ENCODE measurements around the gene TRPV4.

TRPV4 gene

GRCh38 chr12:109845824-109846205 lies 12.6 kb upstream of the TRPV4 start:
- H3K4me3 ChIP-seq (ENCODE audit: low read depth, low read length) = no peak overlapping the region
- H3K27ac ChIP-seq (ENCODE audit: extremely low read depth, low read depth, low read length) = no peak overlapping the region
- ChIA-PET CTCF (interaction anchor here (0.6 to 4.7 kb wide), 41 partner anchors 8 to 1326 kb away, joined by 3 to 131 read pairs (median 5); no protein-coding TSS in a partner anchor), POLR2A (interaction anchor here (1.0 kb wide), 1 partner anchor 10 kb away, joined by 5 read pairs; no protein-coding TSS in a partner anchor)
- H3K36me3 ChIP-seq (ENCODE audit: control insufficient read depth in 2 of 2, insufficient read depth in 1 of 2, low read length in 2 of 2) = no peaks in the 10 kb centered on the region; a peak in 1 of 3 replicates
- TF ChIP-seq ZBTB20 (tag by site-specific recombination; IDR thresholded peaks at IDR 0.05) = 0 out of 2 replicates have a peak, but pooled peaks have one; percentile 4
- no peak for TF ChIP-seq PRDM6 (tag by site-specific recombination; IDR thresholded peaks at IDR 0.05)
- TF ChIP-seq ZNF830 (tag by site-specific recombination; IDR thresholded peaks at IDR 0.05; ENCODE audit: low read depth) = no peak
- TF ChIP-seq ZBTB11 (tag by site-specific recombination; conservative IDR thresholded peaks at IDR 0.05; ENCODE audit: low read depth) = no peak
- TF ChIP-seq ATF2 (tag by site-specific recombination; IDR thresholded peaks at IDR 0.05; ENCODE audit: low read depth) = no peak
- no peak for TF ChIP-seq ZNF548 (tag by site-specific recombination; IDR thresholded peaks at IDR 0.05)
- TF ChIP-seq ZNF24 (tag by site-specific recombination; IDR thresholded peaks at IDR 0.05) = 0 out of 2 replicates have a peak, but pooled peaks have one; percentile 3
- TF ChIP-seq ZNF571 (tag by site-specific recombination; IDR thresholded peaks at IDR 0.05) = no peak
- TF ChIP-seq ZNF747 (tag by site-specific recombination; IDR thresholded peaks at IDR 0.05) = no peak
- TF ChIP-seq ZNF624 (tag by site-specific recombination; IDR thresholded peaks at IDR 0.05) = no peak
- TF ChIP-seq INSM2 (tag by site-specific recombination; IDR thresholded peaks at IDR 0.05) = no peak
- TF ChIP-seq ZNF350 (tag by site-specific recombination; IDR thresholded peaks at IDR 0.05) = no peak
- no peaks in the 10 kb centered on the region for H3K9me3 ChIP-seq (ENCODE audit: control insufficient read depth, insufficient read depth, low read depth, low read length)
- H3K4me1 ChIP-seq (ENCODE audit: control insufficient read depth, insufficient read depth, low read length) = no peaks in the 10 kb centered on the region

GRCh38 chr12:109844983-109845823 lies 12.0 kb upstream of the TRPV4 start:
- POLR2A ChIA-PET = interaction anchor here (0.7 to 1.0 kb wide), 2 partner anchors 10 to 49 kb away, joined by 3 to 5 read pairs; no protein-coding TSS in a partner anchor
- CTCF ChIA-PET = interaction anchor here (0.5 to 4.7 kb wide), 43 partner anchors 9 to 780 kb away, joined by 3 to 131 read pairs (median 4); no protein-coding TSS in a partner anchor
- Histone ChIP-seq H3K4me1 (ENCODE audit: control insufficient read depth, insufficient read depth, low read length) (no peaks in the 10 kb centered on the region), H3K36me3 (ENCODE audit: control insufficient read depth in 2 of 2, insufficient read depth in 1 of 2, low read length in 2 of 2) (no peaks in the 10 kb centered on the region; a peak in 1 of 3 replicates), H3K27ac (ENCODE audit: extremely low read depth, low read depth, low read length) (no peak overlapping the region), H3K4me3 (ENCODE audit: low read depth, low read length) (peak overlapping the region; percentile 23; the same call in 1 of the 2 replicates), H3K9me3 (ENCODE audit: control insufficient read depth, insufficient read depth, low read depth, low read length) (no peaks in the 10 kb centered on the region)
- 0 out of 2 replicates have a peak, but pooled peaks have one; percentile 32 for TF ChIP-seq PBX3 (CRISPR knock-in tag; IDR thresholded peaks at IDR 0.05)
- peak; percentile 61; the same call in 1 of the 2 replicates for TF ChIP-seq ZNF2 (tag by site-specific recombination; IDR thresholded peaks at IDR 0.05)
- TF ChIP-seq ZBTB6 (tag by site-specific recombination; IDR thresholded peaks at IDR 0.05) = peak; percentile 67; the same call in 1 of the 2 replicates
- TF ChIP-seq MEIS1 (CRISPR knock-in tag; IDR thresholded peaks at IDR 0.05; ENCODE audit: borderline replicate concordance) = no peak
- 0 out of 2 replicates have a peak, but pooled peaks have one; percentile 45 for TF ChIP-seq ZNF324 (tag by site-specific recombination; IDR thresholded peaks at IDR 0.05)
- peak; percentile 85 for TF ChIP-seq PRDM4 (tag by site-specific recombination; IDR thresholded peaks at IDR 0.05)
- TF ChIP-seq ZBTB8A (tag by site-specific recombination; IDR thresholded peaks at IDR 0.05) = peak; percentile 61
